SH-SY5Y (cell line): ENCODE measurements around the gene CLIC1.

Source experiments
- GATA2 ChIP-seq: IDR thresholded peaks from 2 replicates; pipeline ENCODE4 v1.6.1; 2011; ENCODE audit warnings: mild to moderate bottlenecking, low read depth, low read length
- GATA3 ChIP-seq: IDR thresholded peaks from 2 replicates; pipeline ENCODE4 v1.6.1; 2011; ENCODE audit warnings: low read depth, mild to moderate bottlenecking, low read length, moderate library complexity

- TF ChIP-seq GATA2: no peak
- TF ChIP-seq GATA3: no peak
Measured at GRCh38 chr6:31701666-31702404, 34.5 kb downstream of the CLIC1 start.
